ENCODE measurements around the gene HRAS.

The HRAS gene

DNA sequence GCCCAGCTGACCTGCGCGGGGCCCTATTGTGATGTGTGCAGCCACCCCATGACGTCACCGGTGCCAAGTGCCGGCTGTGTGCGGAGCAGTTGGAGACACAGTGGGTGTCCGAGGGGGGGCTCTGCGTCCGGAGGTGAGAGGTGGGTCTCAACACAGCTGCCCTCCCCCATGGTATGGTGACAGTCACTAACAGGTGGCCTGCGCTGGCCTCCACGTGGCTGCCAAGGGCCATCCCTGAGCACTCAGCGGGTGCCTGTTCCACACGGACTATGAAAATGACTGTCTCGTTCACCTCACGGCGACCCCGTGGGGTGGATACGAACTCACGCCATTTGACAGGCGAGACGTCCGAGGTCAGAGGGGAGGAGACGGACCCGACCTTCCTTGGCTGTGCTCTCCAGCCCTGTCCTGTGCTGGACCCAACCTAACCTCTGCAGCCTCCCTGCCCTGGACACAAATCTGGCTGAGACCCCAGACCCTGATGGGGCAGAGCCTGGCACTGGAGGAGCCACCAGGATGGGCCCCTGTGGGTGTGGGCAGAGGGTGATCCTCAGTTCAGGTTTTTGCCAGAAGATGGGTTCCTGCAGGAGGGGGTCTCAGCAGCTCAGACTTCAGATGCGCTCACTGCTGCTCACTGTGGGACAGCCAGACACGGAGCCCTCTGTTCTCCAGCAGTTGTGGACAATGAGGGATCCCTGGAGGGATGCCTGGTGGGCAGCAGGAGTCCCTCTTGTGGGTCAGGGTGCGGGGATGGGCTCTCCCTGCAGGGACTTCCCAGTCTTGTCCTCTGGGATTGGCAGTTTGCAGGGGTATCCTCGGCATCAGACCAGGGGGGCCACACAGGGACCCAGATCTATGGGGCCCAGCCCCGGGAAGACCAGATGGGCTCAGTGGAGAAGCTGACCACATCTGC lies 6.3 kb downstream of the HRAS start:
- TF ChIP-seq, protein P1, sequence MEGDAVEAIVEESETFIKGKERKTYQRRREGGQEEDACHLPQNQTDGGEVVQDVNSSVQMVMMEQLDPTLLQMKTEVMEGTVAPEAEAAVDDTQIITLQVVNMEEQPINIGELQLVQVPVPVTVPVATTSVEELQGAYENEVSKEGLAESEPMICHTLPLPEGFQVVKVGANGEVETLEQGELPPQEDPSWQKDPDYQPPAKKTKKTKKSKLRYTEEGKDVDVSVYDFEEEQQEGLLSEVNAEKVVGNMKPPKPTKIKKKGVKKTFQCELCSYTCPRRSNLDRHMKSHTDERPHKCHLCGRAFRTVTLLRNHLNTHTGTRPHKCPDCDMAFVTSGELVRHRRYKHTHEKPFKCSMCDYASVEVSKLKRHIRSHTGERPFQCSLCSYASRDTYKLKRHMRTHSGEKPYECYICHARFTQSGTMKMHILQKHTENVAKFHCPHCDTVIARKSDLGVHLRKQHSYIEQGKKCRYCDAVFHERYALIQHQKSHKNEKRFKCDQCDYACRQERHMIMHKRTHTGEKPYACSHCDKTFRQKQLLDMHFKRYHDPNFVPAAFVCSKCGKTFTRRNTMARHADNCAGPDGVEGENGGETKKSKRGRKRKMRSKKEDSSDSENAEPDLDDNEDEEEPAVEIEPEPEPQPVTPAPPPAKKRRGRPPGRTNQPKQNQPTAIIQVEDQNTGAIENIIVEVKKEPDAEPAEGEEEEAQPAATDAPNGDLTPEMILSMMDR (IDR thresholded peaks at IDR 0.05) = no peak
- no peak for DNase-seq
- no peak overlapping the region for H3K27ac Mint-ChIP-seq
- peaks cover 9% of the 10 kb centered on the region for H3K4me1 Mint-ChIP-seq
- peaks cover 2% of the 10 kb centered on the region for H3K36me3 Mint-ChIP-seq (ENCODE audit: low read depth)
- H3K9me3 Mint-ChIP-seq = peaks cover 6% of the 10 kb centered on the region
- no peaks in the 10 kb centered on the region for H3K27me3 Mint-ChIP-seq (ENCODE audit: low read depth, poor library complexity)
- no peak overlapping the region for H3K4me3 Mint-ChIP-seq

DNA sequence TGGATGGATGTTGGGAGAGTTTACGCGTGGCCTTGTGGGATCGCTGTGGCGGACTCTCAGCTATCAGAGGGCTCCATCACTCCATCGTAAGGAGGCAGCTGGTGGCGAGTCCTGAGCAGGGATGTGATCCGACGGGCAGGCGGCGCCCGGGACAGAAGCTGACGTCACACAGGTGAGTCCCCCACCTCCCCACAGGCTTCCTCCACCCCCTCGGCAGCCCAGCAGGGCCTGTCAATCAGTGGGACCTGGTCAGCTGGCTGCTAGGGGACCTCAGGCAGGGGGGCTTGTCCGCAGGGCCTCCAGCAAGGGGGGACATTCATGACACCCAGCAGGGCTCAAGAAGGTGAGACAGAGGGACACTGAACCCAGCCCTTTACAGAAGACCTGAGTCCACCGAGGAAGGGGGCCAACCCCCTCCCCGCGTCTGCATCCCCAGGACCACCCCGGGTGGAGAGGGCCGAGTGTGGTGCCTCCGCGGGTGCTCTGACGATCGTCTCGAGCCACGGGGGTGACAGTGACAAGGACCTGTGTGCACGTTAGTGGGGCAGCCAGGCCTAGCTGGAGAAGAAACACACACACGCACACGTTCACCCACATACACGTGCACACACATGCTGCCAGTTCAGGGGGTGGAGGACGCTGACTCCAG lies 7.1 kb downstream of the HRAS start:
- H3K4me1 Mint-ChIP-seq = peaks cover 9% of the 10 kb centered on the region
- peaks cover 4% of the 10 kb centered on the region for H3K27me3 Mint-ChIP-seq (ENCODE audit: low read depth, poor library complexity)
- H3K9me3 Mint-ChIP-seq = peaks cover 11% of the 10 kb centered on the region
- no peak for DNase-seq
- TF ChIP-seq, protein P1 (IDR thresholded peaks at IDR 0.05) = no peak
- H3K4me3 Mint-ChIP-seq = no peak overlapping the region
- H3K36me3 Mint-ChIP-seq (ENCODE audit: low read depth) = peaks cover 5% of the 10 kb centered on the region
- H3K27ac Mint-ChIP-seq = no peak overlapping the region

GRCh38 chr11:526192-526591 lies 9.2 kb downstream of the HRAS start:
- DNase-seq = no peak
- TF ChIP-seq, protein P1 (IDR thresholded peaks at IDR 0.05) = no peak
- H3K4me3 Mint-ChIP-seq = no peak overlapping the region
- no peak overlapping the region for H3K27ac Mint-ChIP-seq
- peaks cover 20% of the 10 kb centered on the region for H3K9me3 Mint-ChIP-seq
- peaks cover 9% of the 10 kb centered on the region for H3K4me1 Mint-ChIP-seq
- H3K27me3 Mint-ChIP-seq (ENCODE audit: low read depth, poor library complexity) = peaks cover 7% of the 10 kb centered on the region
- H3K36me3 Mint-ChIP-seq (ENCODE audit: low read depth) = peaks cover 6% of the 10 kb centered on the region

- peaks cover 11% of the 10 kb centered on the region for H3K27me3 Mint-ChIP-seq (ENCODE audit: low read depth, poor library complexity)
- peaks cover 53% of the 10 kb centered on the region for H3K9me3 Mint-ChIP-seq
- no peaks in the 10 kb centered on the region for H3K4me1 Mint-ChIP-seq
- H3K36me3 Mint-ChIP-seq (ENCODE audit: low read depth) = peaks cover 30% of the 10 kb centered on the region
- H3K27ac Mint-ChIP-seq = no peak overlapping the region
- TF ChIP-seq, protein P1 (IDR thresholded peaks at IDR 0.05) = no peak
- no peak overlapping the region for H3K4me3 Mint-ChIP-seq
- no peak for DNase-seq
These were observed 14.1 kb downstream of the HRAS start for GRCh38 chr11:521177-521688.

DNA sequence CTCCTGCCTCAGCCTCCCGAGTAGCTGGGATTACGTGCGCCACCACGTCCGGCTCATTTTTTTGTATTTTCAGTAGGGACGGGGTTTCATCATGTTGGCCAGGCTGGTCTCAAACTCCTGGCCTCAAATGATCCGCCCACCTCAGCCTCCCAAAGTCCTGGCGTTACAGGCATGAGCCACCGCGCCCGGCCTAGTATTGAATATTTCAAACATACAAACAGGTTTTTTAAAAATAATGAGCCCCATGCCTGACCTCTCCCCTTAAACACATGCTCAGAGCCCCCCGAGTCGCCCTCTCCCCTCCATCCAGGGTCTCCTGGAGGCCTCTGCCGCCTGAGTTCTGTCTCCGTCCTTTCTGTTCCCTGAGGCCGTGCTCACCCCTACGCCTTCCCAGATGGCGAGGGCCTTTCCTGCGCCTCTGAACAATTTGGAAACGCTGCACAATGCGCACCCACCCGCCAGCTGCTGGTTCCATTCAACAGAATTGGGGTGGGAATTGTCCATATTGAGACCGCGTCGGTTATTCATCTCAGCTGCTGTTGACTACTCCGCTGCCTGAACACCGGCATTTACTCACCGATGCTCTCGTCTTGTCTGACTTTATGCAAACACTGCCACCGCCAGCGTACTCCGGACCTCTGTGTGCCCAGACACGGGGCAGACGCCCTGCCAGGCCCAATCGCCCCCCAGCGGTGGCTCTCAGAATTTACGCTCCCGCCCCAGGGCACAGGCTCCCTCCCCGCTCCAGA lies 14.8 kb downstream of the HRAS start:
- Mint-ChIP-seq H3K27me3 (ENCODE audit: low read depth, poor library complexity) (peaks cover 13% of the 10 kb centered on the region), H3K4me3 (no peak overlapping the region), H3K4me1 (no peaks in the 10 kb centered on the region), H3K36me3 (ENCODE audit: low read depth) (peaks cover 36% of the 10 kb centered on the region), H3K9me3 (peaks cover 58% of the 10 kb centered on the region), H3K27ac (no peak overlapping the region)
- DNase-seq = no peak
- TF ChIP-seq, protein P1 (IDR thresholded peaks at IDR 0.05) = no peak

Measured in nephron progenitor cell (in vitro differentiated cells).